IPS DF 19.7 (cell line): ENCODE data around the gene ANKRD13C.
"Not testable (repeated sequence)": the region's sequence is repeated elsewhere in the genome, so short reads cannot be mapped to it uniquely, and the experiment has no call there.

Experiments used
- DNase-seq: peaks from one replicate; pipeline ENCODE4 v3.0.0-alpha.2; 2013; ENCODE audit warnings: low read depth, low spot score

The ANKRD13C gene

DNA sequence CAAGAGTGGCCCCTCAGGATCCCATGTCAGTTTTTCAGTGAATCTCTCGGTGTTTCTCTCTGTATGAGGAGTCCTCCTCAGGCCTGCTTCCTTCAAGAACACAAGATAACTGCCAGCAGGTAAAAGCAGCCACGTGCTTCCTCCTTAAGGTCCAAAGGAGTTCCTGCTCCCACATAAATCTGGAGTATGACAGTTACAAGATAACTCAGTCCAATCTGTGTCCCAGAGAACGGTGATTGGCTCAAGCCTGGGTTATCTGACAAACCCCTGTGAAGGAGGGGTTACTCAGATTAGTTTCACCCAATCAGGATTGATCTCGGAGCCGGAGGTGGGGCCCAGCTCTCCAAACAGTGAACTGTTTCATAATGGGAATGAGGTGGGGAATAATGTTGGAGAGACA lies 5.8 kb upstream of the ANKRD13C start:
- no peak for DNase-seq

DNA sequence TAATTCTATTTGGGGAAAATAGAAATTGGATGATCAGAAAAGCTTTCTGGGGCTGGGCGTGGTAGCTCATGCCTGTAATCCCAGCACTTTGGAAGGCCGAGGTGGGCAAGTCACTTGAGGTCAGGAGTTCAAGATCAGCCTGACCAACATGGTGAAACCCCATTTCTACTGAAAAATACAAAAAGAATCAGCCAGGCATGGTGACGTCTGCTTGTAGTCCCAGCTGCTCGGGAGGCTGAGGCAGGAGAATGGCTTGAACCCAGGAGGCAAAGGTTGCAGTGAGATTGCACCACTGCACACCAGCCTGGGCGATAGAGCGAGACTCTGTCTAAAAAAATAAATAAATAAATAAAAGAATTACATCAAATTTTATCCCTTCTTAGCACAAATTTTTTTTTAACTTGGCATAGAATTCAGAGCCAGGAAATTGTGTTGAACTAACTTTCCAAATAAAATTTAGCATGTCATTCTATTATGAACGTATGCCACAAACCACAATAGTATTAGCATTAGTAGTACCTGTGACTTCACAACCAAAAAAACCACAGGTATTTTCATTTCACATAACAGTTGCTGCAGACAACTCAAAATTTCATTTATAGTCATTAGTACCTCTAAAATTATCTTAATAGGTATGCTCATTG lies 4.5 kb upstream of the ANKRD13C start:
- DNase-seq: no peak

DNA sequence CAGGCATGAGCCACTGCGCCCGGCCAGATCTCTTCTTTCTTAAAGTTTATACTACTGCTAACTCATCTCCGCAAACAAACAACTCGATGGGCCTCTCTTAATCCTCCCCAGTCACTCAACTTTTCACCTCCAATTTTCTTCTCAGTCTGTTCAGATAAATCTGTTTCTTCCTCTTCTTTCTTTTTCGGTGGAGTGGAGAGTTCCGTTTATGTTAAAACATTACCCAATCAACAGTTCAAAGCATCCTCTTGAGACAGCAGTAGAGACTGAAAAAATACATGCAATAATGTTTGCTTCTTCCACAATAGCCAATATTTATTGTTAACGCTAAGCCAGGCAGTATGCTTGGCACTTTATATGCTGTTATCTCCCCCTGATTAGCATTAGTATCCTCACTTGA lies 1.4 kb upstream of the ANKRD13C start:
- no peak for DNase-seq

DNA sequence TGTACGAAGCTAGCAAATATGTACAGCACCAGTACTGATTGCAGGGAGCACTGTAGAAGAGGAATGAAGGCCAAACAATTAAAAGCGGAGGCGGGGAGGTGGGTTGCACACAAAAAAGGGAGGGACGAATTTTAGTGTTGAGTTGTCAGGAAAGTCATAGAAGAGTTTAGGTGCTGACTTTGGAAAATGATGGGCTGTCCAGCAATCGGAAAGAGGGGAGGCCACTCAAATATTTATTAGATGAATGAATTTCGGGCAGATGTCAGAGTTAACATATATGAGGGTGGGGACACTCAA lies 537 bp upstream of the ANKRD13C start:
- no peak for DNase-seq

DNA sequence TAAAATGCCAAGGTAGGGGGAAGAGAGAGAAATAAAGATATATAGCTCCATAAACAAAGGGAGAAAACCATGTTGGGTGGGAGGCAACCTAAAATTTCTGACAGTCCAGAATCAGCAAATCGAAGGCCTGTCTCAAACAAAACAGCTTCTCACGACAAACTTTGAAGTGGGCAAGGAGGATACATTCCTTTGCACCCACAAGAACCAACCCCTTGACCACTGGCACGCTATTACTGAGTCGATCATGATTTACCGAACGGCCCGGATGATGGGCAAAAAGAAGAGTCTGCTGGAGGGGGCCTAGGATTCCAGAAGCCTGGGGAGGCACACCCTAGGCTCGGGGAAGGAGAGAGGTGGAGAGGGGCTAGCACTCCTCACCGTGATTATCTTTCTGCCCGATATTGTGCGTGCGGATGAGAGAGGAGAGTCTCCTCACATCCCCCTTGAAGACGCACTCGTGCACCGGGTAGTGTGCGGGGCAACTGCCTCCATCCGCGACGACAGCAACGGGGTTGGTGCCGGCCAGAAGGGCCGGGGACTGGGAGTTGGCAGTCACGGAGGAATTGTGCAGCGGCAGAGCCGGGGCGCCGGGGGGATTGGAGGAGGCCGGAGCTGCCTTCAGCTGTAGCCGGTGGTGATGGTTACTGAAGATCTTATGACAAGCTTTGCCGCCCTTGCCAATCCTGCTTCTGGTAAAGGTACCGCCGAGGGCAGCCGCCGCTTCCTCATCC lies 756 bp downstream of the ANKRD13C start:
- DNase-seq: no peak

DNA sequence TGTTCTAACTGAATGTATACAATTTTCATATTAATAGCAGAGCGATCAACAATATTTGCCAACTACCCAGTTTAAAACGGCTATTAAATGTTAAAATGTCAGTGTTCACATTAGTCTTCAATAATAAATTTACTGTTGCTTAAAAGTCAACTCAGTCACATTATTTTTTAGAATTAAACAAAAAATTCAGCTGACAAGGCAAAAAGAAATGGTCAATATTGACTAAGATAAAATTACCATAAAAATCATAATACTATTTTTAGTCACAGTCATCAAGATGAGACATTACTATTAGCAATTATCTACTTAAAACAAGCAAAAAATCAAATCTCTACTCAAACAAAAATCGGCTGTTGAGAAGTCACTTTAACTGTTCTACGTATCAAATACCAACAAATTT lies 1.5 kb downstream of the ANKRD13C start:
- no peak for DNase-seq

DNA sequence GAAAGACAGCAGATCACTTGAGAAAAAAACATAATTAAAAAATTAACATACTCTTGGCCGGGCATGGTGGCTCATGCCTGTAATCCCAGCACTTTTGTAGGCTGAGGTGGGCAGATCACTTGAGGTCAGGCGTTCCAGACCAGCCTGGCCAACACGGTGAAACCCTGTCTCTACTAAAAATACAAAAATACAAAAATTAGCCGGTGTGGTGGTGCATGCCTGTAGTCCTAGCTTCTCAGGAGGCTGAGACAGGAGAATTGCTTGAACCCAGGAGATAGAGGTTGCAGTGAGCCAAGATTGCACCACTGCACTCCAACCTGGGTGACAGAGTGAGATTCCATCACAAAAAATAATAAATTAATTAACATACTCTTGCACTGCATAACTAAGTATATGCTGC lies 4.7 kb downstream of the ANKRD13C start:
- not testable (repeated sequence) for DNase-seq

DNA sequence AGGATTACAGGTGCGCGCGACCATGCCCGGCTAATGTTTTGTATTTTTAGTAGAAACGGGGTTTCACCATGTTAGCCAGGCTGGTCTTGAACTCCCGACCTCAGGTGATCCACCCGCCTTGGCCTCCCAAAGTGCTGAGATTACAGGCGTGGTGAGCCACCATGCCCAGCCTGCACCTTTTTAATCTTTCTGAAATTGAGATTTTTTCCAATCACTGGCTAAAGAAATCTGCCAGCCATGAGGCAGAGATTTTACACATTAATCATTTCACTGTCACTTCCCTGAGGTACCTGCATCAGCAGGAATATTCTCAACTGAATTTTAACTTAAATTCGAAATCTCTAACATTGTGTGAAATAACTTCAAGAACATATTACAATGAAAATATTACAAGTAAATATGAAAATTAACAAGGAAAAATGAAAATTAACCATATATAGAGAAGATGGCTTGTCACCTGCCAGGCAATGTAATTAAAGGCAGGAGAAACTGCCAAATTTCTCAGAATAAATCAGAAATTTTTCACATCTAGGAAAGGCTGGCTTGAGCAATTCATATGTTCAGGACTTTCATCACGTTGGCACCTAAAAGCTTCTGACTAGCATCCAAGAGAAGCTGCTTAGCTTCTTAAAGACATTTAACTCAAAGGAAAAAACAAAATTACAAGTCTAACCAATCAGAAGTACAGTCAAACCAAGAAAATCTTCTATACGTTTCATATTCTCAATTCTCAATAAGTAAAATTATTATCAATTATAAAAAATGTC lies 5.9 kb downstream of the ANKRD13C start:
- DNase-seq: no peak

DNA sequence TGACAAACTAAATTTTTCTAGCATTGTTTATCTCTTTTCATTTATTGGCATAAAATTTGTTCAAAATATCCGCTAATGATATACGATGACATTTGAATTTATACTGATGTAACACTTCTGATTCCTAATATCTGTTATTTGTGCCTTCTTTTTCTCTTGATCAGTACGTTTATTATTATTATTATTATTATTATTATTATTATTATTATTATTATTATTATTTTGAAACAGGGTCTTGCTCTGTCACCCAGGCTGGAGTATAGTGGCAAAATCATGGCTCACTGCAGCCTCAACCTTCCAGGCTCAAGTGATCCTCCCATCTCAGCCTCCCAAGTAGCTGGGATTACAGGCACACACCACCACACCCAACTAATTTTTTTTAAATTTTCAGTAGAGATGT lies 14.9 kb downstream of the ANKRD13C start:
- not testable (repeated sequence) for DNase-seq

DNA sequence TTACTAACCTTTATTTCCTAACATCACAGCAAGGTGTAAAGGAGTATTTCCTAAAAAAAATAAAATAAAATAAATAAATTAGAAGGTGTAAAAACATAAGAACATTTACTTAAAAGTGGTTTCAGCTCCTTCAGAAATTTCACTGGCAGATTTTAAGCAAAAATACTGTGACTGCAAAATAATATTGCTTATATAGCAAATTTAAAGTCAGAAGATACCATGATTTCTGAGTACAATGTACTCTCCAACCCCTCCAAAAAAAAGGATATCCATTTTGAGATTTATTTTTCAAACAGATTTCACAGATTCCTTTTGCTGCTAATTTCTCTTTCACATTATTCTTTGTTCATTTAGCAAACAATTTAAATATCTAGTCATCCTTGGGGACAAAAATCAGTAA lies 18.5 kb downstream of the ANKRD13C start:
- DNase-seq: no peak

DNA sequence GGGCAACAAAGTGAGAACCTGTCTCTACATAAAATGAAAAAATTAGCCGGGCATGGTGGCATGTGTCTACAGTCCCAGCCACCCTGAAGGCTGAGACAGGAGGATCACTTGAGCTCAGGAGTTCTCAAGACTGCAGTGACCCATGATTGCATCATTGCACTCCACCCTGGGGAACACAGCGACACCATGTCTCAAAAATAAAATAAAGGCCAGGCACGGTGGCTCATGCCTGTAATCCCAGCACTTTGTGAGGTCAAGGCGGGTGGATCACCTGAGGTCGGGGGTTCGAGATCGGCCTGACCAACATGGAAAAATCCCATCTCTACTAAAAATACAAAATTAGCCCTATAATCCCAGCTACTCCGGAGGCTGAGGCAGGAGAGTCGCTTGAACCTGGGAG lies 20.1 kb downstream of the ANKRD13C start:
- no peak for DNase-seq

DNA sequence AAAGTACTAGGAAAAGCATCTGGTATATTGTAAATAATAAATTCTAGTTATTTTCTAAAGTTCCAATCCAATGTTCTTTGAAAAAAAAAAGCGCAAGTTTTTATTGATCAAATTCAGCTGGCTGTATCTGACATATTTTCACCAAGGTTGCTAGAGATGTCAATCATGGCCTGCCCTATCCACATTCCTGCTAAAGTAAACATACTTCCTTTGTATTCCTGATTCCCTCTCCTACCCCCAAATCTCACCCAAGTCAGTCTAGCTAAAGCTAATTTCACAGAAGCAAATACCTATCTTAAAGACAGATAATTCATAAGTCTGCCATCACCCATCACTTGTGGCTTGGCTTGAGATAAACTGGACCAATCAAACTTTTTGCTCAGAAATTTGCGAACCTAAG lies 21.3 kb downstream of the ANKRD13C start:
- no peak for DNase-seq

DNA sequence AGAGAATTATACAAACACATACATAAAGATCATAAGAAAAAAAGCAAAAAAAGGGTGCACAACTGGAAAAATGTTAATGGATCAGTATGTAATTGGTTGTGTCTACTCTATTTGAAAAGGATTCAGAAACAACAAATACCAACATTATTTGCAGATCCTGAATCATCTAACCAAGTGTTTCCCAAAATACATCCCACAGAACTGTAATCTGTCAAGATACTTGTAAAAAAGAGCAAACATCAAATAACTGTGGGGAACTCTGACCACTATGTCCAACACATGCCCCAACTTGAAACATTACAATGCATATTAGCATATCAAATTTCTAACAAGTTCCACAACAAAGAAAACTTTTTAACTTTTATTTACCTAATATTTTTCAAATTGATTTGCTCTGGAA lies 22.6 kb downstream of the ANKRD13C start:
- no peak for DNase-seq

DNA sequence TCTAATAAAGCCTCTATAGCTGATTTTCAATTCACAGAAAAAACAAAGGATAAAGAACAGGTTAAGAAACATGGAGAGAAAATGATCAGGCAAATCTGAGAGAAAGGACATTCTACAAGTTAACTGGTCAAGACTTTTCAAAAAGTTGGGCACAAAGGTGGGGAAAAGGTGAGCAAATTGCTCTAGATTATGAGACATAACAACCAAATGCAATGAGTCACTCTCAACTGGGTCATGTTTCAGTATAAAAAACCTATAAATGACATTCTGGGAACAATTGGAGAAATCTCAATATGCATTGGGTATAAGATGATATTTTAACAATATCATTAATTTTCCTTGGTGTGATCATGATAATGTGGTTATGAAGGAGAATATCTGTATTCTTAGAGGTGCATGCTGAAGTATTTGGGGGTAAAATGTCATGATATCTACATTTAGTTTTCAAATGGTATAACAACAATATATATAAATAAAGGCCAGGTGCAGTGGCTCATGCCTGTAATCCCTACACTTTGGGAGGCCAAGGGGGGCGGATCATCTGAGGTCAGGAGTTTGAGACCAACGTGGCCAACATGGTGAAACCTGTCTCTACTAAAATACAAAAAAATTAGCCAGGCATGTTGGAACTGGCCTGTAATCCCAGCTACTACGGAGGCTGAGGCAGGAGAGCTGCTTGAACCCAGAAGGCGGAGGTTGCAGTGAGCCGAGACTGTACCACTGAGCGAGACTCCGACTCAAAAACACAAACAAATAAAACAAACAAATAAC lies 27.0 kb downstream of the ANKRD13C start:
- no peak for DNase-seq

DNA sequence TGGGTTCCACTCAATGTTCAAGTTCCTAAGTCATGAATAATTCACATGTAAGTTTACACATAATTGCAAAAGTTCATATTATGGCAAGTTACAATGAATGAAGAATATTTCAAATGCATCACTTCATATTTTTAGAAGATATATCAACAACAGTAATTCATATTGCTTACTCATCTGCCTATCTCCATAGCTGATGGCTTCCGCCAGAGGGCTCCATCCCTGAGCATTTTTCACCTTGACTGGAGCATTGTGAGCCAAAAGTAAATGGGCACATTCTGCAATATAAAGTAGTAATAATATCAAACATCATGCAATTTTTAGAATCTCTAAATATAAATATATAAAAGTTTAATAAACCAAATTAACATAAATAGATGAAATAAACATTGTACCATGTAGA lies 29.8 kb downstream of the ANKRD13C start:
- no peak for DNase-seq

DNA sequence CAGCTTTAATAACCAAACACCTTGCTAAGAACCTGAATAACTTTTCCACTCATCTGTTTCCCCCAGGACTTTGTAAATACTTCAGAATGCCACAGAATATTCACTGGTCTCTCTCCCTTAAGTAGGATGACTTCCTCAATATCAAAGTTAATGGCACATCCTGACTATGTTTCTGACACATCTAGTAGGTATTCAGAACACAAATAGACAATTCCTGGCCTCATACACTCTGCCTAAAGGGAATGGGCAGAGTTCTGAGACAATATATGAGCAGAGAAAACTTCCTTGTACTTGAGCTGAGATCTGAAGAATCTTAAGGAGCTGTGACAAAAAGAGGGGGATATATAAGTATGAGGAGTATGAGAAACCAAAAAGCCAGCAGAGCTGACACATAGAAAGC lies 34.8 kb downstream of the ANKRD13C start:
- no peak for DNase-seq

DNA sequence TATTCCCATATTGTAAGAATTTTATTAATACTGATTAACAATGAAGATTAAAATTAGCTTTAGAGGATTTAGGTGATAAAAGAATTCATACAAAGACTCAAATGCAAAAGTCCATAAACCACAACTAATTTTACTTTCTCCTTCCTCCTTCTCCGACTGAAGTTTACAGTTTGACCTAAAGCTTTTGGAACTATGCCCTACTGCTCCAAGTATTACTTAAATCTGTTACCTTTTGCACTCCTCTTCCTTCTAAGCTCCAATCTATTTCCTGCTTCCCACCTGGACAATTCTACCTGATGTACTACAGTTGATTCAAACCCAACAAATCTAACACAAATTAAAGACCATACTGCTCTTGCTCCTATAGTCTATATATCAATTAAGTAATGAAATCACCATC lies 36.3 kb downstream of the ANKRD13C start:
- DNase-seq: no peak

DNA sequence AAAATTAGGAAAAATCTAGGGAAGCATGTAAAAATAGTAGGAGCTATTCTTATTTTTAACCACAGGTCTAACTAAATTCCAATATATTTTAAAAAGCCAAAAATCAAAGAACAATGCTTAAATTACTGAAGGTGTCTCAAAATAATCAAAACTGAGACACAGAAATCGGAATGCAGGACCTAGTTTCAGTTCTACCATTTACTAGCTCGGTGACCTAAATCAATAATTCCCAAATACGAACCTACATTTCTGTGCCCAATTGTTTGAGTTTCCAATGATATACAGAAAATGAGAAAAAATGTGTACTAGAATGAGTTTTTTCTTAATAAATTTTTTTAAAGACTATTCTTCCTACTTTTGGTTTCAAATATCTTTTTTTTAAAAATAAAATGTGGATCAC lies 37.4 kb downstream of the ANKRD13C start:
- no peak for DNase-seq

DNA sequence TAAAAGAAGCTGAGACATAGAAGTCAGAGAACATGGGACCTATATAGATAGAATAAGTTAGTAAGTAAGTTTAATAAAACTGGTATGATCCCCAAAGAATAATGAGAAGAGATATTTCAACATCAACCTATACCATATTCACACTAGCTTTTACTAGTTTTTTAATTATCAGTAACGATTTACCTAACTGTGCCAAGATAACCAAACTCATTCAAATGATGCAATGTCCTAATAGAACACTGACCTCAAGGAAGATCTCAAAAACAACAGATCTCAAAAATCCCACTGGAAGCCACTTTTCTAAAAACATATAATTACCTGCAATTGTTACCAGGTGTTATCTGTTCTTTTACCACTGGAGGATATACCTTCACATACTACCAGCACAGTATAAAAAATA lies 38.7 kb downstream of the ANKRD13C start:
- no peak for DNase-seq

DNA sequence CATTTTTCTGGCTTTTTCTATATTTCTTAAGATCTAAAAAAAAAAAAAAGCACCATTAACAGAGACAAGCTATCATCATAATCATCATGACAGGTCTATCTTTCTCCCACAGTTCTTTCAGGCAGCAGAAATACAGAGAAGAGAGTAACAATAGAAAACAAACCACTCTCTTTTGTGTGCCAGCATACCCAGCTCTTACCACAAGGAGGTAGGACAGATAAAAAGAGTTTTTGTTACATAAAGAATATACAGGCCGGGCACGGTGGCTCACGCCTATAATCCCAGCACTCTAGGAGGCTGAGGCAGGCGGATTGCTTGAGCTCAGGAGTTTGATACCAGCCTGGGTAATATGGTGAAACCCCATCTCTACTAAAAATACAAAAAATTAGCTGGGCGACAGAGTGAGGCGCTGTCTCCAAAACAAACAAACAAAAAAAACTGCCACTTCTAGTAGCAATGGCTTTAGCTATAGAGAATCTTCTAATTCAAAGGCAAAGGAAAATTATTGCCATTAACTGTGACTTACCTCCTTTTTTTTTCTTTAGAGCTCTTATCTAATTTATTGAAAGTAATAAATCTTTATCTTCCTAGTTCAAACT lies 39.7 kb downstream of the ANKRD13C start:
- no peak for DNase-seq

DNA sequence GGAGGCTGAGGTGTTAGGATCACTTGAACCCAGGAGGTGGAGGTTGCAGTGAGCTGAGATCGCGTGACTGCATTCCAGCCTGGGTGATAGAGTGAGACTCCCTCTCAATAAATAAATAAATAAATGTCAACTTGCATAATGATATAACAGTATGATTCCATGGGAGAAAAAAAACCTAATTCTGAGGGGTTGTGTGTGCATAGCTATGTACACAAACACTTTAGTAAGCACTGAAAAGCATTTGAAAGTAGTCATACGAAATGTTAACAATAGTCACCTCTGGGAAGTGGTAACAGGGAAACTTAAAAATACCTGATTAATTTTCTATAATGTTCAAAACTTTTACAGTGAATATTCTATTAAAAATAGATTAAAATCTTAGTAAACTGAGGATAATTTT lies 43.2 kb downstream of the ANKRD13C start:
- no peak for DNase-seq

DNA sequence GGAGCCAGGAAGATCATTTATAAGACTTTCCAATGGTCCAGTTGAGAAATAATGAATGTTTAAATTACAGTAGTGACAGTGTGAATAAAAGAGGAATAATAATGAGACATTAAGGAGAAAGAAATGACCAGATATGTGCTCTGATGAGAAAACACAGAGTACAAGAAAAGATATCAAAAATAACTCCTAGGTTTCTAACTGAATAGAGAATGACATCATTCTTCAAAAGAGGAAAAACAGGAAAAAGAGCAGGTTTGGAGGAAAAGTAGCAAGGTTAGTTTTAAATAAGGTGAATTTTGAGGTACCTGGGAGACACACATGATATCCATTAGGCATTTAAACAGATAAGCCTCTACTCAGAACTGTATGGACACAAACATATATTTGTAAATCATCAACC lies 55.0 kb downstream of the ANKRD13C start:
- DNase-seq: no peak
